Prostate gland (tissue), 2 donors: ENCODE measurements around the gene LDLRAD4. TPM values are rescaled to one million over a fixed set of nuclear protein-coding genes. Genes with fewer than 3 reads are reported as not detected.

Experiments used
- DNase-seq: peaks from one replicate; pipeline ENCODE4 v3.0.0-alpha.2; 2019; ENCODE audit warnings: low spot score
- H3K27ac ChIP-seq, 2 donors: fragments of 200-600 bp; sonication (generic); 2 replicates each; pipeline ENCODE4 v1.5.1; 2017 to 2019
- H3K27me3 ChIP-seq: fragments of 200-600 bp; sonication (generic); replicated peaks from 2 replicates; pipeline ENCODE4 v1.5.1; 2019; ENCODE audit not compliant: insufficient read depth
- H3K36me3 ChIP-seq, 2 donors: fragments of 200-600 bp; sonication (generic); 1 replicate in 1 of 2; 2 replicates in 1 of 2; pipeline versions ENCODE4 v1.5.1 to v1.8.1; 2017 to 2019
- H3K4me1 ChIP-seq: fragments of 200-600 bp; sonication (generic); replicated peaks from 2 replicates; pipeline ENCODE4 v1.5.1; 2019
- H3K4me3 ChIP-seq, 2 donors: fragments of 200-600 bp; sonication (generic); 2 replicates each; pipeline ENCODE4 v1.5.1; 2017 to 2019
- H3K9me3 ChIP-seq: fragments of 200-600 bp; sonication (generic); 2 replicates; pipeline ENCODE4 v1.5.1; 2017
- CTCF ChIP-seq, 4 experiments: fragments of 200-600 bp in 2 of 4; fragments of 450-650 bp in 2 of 4; sonication (generic) in 2 of 4; IDR thresholded peaks; 1 replicate in 3 of 4; 2 replicates in 1 of 4; pipeline ENCODE4 v1.5.1; 2016 to 2019; ENCODE audit warnings: antibody characterized with exemption in 4 of 4, mild to moderate bottlenecking in 2 of 4, moderate library complexity in 2 of 4
- POLR2A ChIP-seq: fragments of 450-650 bp; IDR thresholded peaks from one replicate; pipeline ENCODE4 v1.6.1; 2016; ENCODE audit warnings: antibody characterized with exemption, mild to moderate bottlenecking
- POLR2AphosphoS5 ChIP-seq: sonication (generic); formaldehyde crosslinking; IDR thresholded peaks from one replicate; pipeline ENCODE4 v1.6.1; 2017; ENCODE audit warnings: antibody characterized with exemption
- WGBS: methylation state at CpG from one replicate; pipeline ENCODE4 v1.1.5; 2018; 5-methylcytosine and 5-hydroxymethylcytosine counted together
- intact Hi-C: fragments of 100-400 bp; cut with DNase I; formaldehyde crosslinking; loops from one replicate; pipeline ENCODE4 v1.14.2; 2022
- total RNA-seq, 2 donors: library from RNA; depleted of rRNA; stranded (reverse); fragments of >200 nt; gene quantifications; one replicate each; pipeline ENCODE4 v1.1.0, GENCODE V29; 2016

LDLRAD4 gene
- total RNA-seq, 2 donors from 2014 or later, result 59.9 to 107 TPM

- Histone ChIP-seq H3K4me1 (peaks cover 12% of the 10 kb centered on the region), H3K36me3 (no peaks in the 10 kb centered on the region), H3K27ac (no peak overlapping the region), H3K9me3 (no peaks in the 10 kb centered on the region), H3K4me3 (no peak overlapping the region), H3K27me3 (no peaks in the 10 kb centered on the region)
- DNase-seq, result no peak
- intact Hi-C loops, result no loop called here
- 80% methylated on average over 19 of the region's 19 CpGs for WGBS
- TF ChIP-seq POLR2A (no peak), POLR2AphosphoS5 (no peak), CTCF (IDR thresholded peaks at IDR 0.05) (no peak)
Measured at GRCh38 chr18:13375302-13376255, 157.0 kb downstream of the LDLRAD4 start.

- intact Hi-C loops, result no loop called here
Measured at GRCh38 chr18:13376298-13376840, 157.8 kb downstream of the LDLRAD4 start.

GRCh38 chr18:13376841-13377351 lies 158.3 kb downstream of the LDLRAD4 start:
- Histone ChIP-seq H3K36me3 (no peaks in the 10 kb centered on the region), H3K4me3 (no peak overlapping the region), H3K27ac (no peak overlapping the region), H3K4me1 (peaks cover 12% of the 10 kb centered on the region), H3K27me3 (no peaks in the 10 kb centered on the region), H3K9me3 (no peaks in the 10 kb centered on the region)
- no peak for DNase-seq
- WGBS, result 94% methylated on average over 14 of the region's 14 CpGs
- intact Hi-C loops, result no loop called here
- TF ChIP-seq POLR2A, result no peak
- TF ChIP-seq POLR2AphosphoS5, result no peak
- no peak for TF ChIP-seq CTCF (IDR thresholded peaks at IDR 0.05)

More at GRCh38 chr18:13376298-13376840, 157.8 kb downstream of the LDLRAD4 start:
- WGBS, result 96% methylated on average over 23 of the region's 23 CpGs
- H3K4me3 ChIP-seq, result no peak overlapping the region
- no peak overlapping the region for H3K27ac ChIP-seq
- no peaks in the 10 kb centered on the region for H3K9me3 ChIP-seq
- H3K4me1 ChIP-seq, result peaks cover 12% of the 10 kb centered on the region
- no peak for DNase-seq
- H3K27me3 ChIP-seq, result no peaks in the 10 kb centered on the region
- TF ChIP-seq CTCF (IDR thresholded peaks at IDR 0.05), result no peak
- TF ChIP-seq POLR2A, result no peak
- no peak for TF ChIP-seq POLR2AphosphoS5
- H3K36me3 ChIP-seq, result no peaks in the 10 kb centered on the region

GRCh38 chr18:13377496-13377895 lies 158.9 kb downstream of the LDLRAD4 start:
- intact Hi-C loops, result no loop called here
- WGBS, result 91% methylated on average over 8 of the region's 8 CpGs
- Histone ChIP-seq H3K4me3 (no peak overlapping the region), H3K36me3 (no peaks in the 10 kb centered on the region), H3K27ac (peak overlapping the region in 1 of 2 donors; percentile 23), H3K4me1 (peaks cover 12% of the 10 kb centered on the region), H3K27me3 (no peaks in the 10 kb centered on the region), H3K9me3 (no peaks in the 10 kb centered on the region)
- no peak for DNase-seq
- no peak for TF ChIP-seq POLR2AphosphoS5
- no peak for TF ChIP-seq CTCF (IDR thresholded peaks at IDR 0.05)
- no peak for TF ChIP-seq POLR2A
